Calu3 (cell line): ENCODE data around the gene SPAG8. TPM values are rescaled to one million over a fixed set of nuclear protein-coding genes. Genes with fewer than 3 reads are reported as not detected.

Experiments
- BruUV-seq: library from RNA; stranded (reverse); fragments of 400-500 nt; replicated peaks from 2 replicates; lab custom pipeline; 2021; lab: Mats Ljungman, UMichigan
- CTCF ChIA-PET: fragments of 300-600 bp; sonication (Branson Sonifier 250); formaldehyde crosslinking; loops from one replicate; lab custom pipeline; 2022; ENCODE audit warnings: antibody characterized with exemption; lab: Charles Lee
- DNase-seq: peaks from one replicate; pipeline ENCODE4 v3.0.0; 2022
- H3K27ac Mint-ChIP-seq: one replicate; pipeline ENCODE4 v1.8.0; 2022; ENCODE audit warnings: mixed read lengths; ENCODE audit not compliant: unreplicated experiment
- H3K27me3 Mint-ChIP-seq: one replicate; pipeline ENCODE4 v1.8.0; 2022; ENCODE audit warnings: mixed read lengths; ENCODE audit not compliant: unreplicated experiment
- H3K36me3 Mint-ChIP-seq: one replicate; pipeline ENCODE4 v1.8.0; 2022; ENCODE audit warnings: mild to moderate bottlenecking, moderate library complexity, mixed read lengths; ENCODE audit not compliant: insufficient read depth, unreplicated experiment
- H3K4me1 Mint-ChIP-seq: one replicate; pipeline ENCODE4 v1.8.0; 2022; ENCODE audit warnings: mild to moderate bottlenecking, low read depth, mixed read lengths; ENCODE audit not compliant: unreplicated experiment
- H3K4me3 Mint-ChIP-seq: one replicate; pipeline ENCODE4 v1.8.0; 2022; ENCODE audit warnings: mild to moderate bottlenecking, low read depth, moderate library complexity, mixed read lengths; ENCODE audit not compliant: unreplicated experiment
- H3K9me3 Mint-ChIP-seq: one replicate; pipeline ENCODE4 v1.8.0; 2022; ENCODE audit warnings: low read depth, mixed read lengths; ENCODE audit not compliant: unreplicated experiment
- intact Hi-C: fragments of 100-400 bp; cut with micrococcal nuclease; formaldehyde crosslinking; loops from one replicate; pipeline ENCODE4 v1.10.0; 2022; ENCODE audit not compliant: unreplicated experiment
- total RNA-seq: library from RNA; stranded (reverse); gene quantifications from 2 replicates; pipeline ENCODE4 v1.2.3, GENCODE V29; 2022
- TF ChIP-seq, protein P1 (sequence below): fragments of 200-600 bp; IDR thresholded peaks from one replicate; pipeline ENCODE4 v1.8.0; 2022; ENCODE audit warnings: antibody characterized with exemption; ENCODE audit not compliant: unreplicated experiment

SPAG8 gene
- total RNA-seq, 1 experiment from 2014 or later: 0.97 TPM

DNA sequence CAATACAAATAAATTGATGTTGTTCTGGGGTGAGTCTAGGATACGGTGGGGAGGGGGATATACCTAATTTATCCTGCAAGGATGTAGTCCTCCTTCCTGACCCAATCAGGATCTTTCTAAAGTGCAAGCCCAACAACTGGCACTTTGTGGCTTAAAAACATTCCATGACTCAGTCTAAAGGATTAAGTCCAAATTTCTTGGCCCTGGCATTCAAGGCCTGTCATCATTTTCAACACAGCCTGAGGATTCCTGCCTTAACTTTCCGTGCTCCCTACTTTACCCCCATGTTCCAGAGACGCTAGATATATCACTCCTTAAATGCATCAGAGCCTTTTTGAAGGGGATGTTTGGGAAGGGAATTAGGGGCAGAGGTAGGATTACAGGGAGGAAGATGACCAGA is 15.4 kb upstream of the SPAG8 start:
- no peak overlapping the region for H3K27ac Mint-ChIP-seq
- no peak overlapping the region for H3K4me3 Mint-ChIP-seq
- intact Hi-C loops: no loop called here

DNA sequence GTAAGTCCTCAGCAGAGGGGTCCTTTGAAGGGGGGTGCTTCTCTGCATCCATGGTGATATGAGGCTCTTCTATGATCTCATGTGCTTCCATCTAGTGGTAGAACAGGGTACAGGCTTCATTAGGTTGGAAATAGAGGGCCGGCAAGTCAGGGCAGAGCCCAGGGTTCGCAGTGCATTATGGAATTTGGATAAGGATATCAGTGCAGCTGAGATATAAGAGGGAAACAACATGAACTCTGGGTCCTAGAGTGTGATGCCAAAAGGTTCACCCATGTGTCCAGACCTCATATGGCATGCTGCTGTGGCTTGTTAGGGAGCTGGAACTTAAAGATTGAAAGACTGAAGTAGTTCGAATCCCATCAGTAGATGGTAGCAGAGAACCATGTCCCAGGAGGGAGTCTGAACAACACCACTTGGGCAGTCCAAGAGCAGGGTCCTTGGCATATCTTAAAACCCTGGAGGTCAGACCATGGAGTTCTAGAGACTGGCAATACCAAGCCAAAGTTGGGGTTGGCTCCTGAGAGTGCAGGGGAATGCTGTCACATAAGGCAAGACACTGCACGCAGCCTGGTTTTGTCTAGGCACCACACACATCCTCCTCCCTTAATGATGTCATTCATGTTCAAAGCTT is 14.1 kb upstream of the SPAG8 start:
- CTCF ChIA-PET: interaction anchor here (0.8 to 1.5 kb wide), 7 partner anchors 11 to 94 kb away, joined by 3 to 23 read pairs (median 4); partner anchors contain the start of genes CREB3, HINT2 and TLN1
- Mint-ChIP-seq H3K4me1 (no peaks in the 10 kb centered on the region), H3K4me3 (no peak overlapping the region), H3K9me3 (no peaks in the 10 kb centered on the region), H3K27me3 (peaks cover 28% of the 10 kb centered on the region), H3K36me3 (peaks cover 12% of the 10 kb centered on the region), H3K27ac (no peak overlapping the region)
- BruUV-seq: no TSS peak
- intact Hi-C loops: loop anchor here (1.0 kb wide), 2 partner anchors 36 to 56 kb away; no protein-coding TSS in a partner anchor
- peak; percentile 39 for DNase-seq
- TF ChIP-seq, protein P1, sequence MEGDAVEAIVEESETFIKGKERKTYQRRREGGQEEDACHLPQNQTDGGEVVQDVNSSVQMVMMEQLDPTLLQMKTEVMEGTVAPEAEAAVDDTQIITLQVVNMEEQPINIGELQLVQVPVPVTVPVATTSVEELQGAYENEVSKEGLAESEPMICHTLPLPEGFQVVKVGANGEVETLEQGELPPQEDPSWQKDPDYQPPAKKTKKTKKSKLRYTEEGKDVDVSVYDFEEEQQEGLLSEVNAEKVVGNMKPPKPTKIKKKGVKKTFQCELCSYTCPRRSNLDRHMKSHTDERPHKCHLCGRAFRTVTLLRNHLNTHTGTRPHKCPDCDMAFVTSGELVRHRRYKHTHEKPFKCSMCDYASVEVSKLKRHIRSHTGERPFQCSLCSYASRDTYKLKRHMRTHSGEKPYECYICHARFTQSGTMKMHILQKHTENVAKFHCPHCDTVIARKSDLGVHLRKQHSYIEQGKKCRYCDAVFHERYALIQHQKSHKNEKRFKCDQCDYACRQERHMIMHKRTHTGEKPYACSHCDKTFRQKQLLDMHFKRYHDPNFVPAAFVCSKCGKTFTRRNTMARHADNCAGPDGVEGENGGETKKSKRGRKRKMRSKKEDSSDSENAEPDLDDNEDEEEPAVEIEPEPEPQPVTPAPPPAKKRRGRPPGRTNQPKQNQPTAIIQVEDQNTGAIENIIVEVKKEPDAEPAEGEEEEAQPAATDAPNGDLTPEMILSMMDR: peak; percentile 41

More for the DNA sequence above, 15.4 kb upstream of the SPAG8 start:
- peaks cover 12% of the 10 kb centered on the region for H3K36me3 Mint-ChIP-seq
- TF ChIP-seq, protein P1: no peak
- no TSS peak for BruUV-seq
- peaks cover 2% of the 10 kb centered on the region for H3K4me1 Mint-ChIP-seq
- no peaks in the 10 kb centered on the region for H3K9me3 Mint-ChIP-seq
- CTCF ChIA-PET: no interaction called here
- DNase-seq: no peak
- peaks cover 23% of the 10 kb centered on the region for H3K27me3 Mint-ChIP-seq

DNA sequence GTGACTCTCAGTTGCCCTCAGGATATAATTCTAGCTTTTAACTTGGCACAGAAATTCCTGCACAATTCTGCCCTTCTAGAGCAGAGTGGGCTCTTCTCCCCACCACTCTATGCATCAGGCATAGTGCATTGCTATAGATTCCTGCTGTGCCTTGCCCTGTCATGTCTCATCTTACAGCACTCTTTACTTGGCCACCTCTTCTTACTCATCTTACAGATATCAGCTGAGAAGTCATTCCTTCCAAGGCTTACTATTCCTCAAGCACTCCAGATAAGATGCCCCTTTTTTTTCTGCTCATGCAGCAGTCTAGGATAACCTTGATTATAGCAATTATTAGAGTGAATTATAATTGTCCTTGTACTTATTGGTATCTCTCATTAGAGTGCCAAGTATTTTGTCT is 10.9 kb upstream of the SPAG8 start:
- no TSS peak for BruUV-seq

DNA sequence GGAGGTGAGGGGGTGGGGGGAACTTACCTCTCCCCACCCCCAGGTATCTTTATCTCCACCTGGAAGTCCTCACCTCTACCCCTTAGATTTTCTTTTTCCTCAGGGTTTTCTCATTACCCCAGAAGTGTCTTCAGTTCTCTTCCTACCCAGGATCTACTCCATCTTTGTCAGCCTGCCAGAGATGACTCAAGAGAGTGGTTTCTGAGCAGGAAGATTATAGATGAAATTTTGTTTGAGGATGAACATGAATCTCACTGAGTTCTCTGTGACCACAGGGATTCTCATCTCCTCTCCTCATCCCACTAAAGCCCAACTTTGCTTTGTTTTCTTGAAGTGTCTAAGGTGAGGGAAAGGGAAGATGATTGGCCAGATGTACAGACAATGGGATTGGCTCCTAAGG is 8.0 kb upstream of the SPAG8 start:
- intact Hi-C loops: no loop called here
- no peak for DNase-seq
- Mint-ChIP-seq H3K4me3 (no peak overlapping the region), H3K27ac (no peak overlapping the region), H3K9me3 (no peaks in the 10 kb centered on the region), H3K27me3 (peaks cover 36% of the 10 kb centered on the region), H3K4me1 (no peaks in the 10 kb centered on the region), H3K36me3 (peaks cover 7% of the 10 kb centered on the region)
- BruUV-seq: no TSS peak
- TF ChIP-seq, protein P1: no peak
- CTCF ChIA-PET: interaction anchor here (0.6 kb wide), 1 partner anchor 19 kb away, joined by 3 read pairs; no protein-coding TSS in a partner anchor

More for the DNA sequence above, 10.9 kb upstream of the SPAG8 start:
- H3K4me1 Mint-ChIP-seq: no peaks in the 10 kb centered on the region
- intact Hi-C loops: no loop called here
- H3K36me3 Mint-ChIP-seq: no peaks in the 10 kb centered on the region
- no peak overlapping the region for H3K4me3 Mint-ChIP-seq
- CTCF ChIA-PET: no interaction called here
- no peak for DNase-seq
- H3K27ac Mint-ChIP-seq: no peak overlapping the region
- peaks cover 36% of the 10 kb centered on the region for H3K27me3 Mint-ChIP-seq
- TF ChIP-seq, protein P1: no peak
- no peaks in the 10 kb centered on the region for H3K9me3 Mint-ChIP-seq
